GM23338 (cell line): ENCODE data around the gene SPTB.

Experiments used
- CREB1 ChIP-seq: fragments of 250-450 bp; sonication (Bioruptor Pico); IDR thresholded peaks from 2 replicates; pipeline ENCODE4 v1.5.0; 2020; ENCODE audit warnings: low read depth, mild to moderate bottlenecking, moderate library complexity
- CTCF ChIP-seq, 2 experiments: fragments of 200-600 bp in 1 of 2; sonication (generic) in 1 of 2; conservative IDR thresholded peaks; 2 replicates each; pipeline versions ENCODE4 v1.5.1 to v1.6.1; 2016 to 2017; ENCODE audit warnings: antibody characterized with exemption in 2 of 2, low read depth in 2 of 2, mild to moderate bottlenecking in 2 of 2, moderate library complexity in 1 of 2
- ETS1 ChIP-seq: IDR thresholded peaks from 2 replicates; pipeline ENCODE4 v1.6.1; 2016; ENCODE audit warnings: antibody characterized with exemption
- EZH2 ChIP-seq: fragments of 200-600 bp; sonication (generic); IDR thresholded peaks from one replicate; pipeline ENCODE4 v1.8.0; 2017; ENCODE audit warnings: antibody characterized with exemption, mild to moderate bottlenecking, low read depth; ENCODE audit not compliant: unreplicated experiment
- EZH2phosphoT487 ChIP-seq: fragments of 200-600 bp; sonication (generic); IDR thresholded peaks from one replicate; pipeline ENCODE4 v1.8.1; 2018; ENCODE audit warnings: antibody characterized with exemption; ENCODE audit not compliant: unreplicated experiment
- JUNB ChIP-seq: IDR thresholded peaks from one replicate; pipeline ENCODE4 v1.6.1; 2016; ENCODE audit warnings: antibody characterized with exemption; ENCODE audit not compliant: unreplicated experiment
- NANOG ChIP-seq: IDR thresholded peaks from 2 replicates; pipeline ENCODE4 v1.6.1; 2016; ENCODE audit warnings: antibody characterized with exemption, borderline replicate concordance
- POLR2AphosphoS5 ChIP-seq: IDR thresholded peaks from 2 replicates; pipeline ENCODE4 v1.6.1; 2016; ENCODE audit warnings: antibody characterized with exemption, low read depth
- REST ChIP-seq: IDR thresholded peaks from one replicate; pipeline ENCODE4 v1.6.1; 2018; ENCODE audit warnings: antibody characterized with exemption; ENCODE audit not compliant: unreplicated experiment
- STAT1 ChIP-seq: IDR thresholded peaks from one replicate; pipeline ENCODE4 v1.6.1; 2016; ENCODE audit warnings: antibody characterized with exemption; ENCODE audit not compliant: unreplicated experiment
- ZNF114 ChIP-seq: fragments of 250-450 bp; sonication (Bioruptor Pico); IDR thresholded peaks from 2 replicates; pipeline ENCODE4 v1.5.0; 2020; ENCODE audit warnings: mild to moderate bottlenecking, moderate library complexity
- ZNF331 ChIP-seq: fragments of 250-450 bp; sonication (Bioruptor Pico); IDR thresholded peaks from 2 replicates; pipeline ENCODE4 v1.5.0; 2020; ENCODE audit warnings: low read depth, mild to moderate bottlenecking, moderate library complexity

GRCh38 chr14:64704743-64705380, 174.8 kb downstream of the SPTB start:
- no peak for TF ChIP-seq CTCF (conservative IDR thresholded peaks at IDR 0.05; ENCODE audit: low read depth in 2 of 2)
- TF ChIP-seq EZH2phosphoT487: no peak
- no peak for TF ChIP-seq REST
- TF ChIP-seq NANOG: no peak
- no peak for TF ChIP-seq EZH2
- TF ChIP-seq STAT1: no peak
- no peak for TF ChIP-seq ZNF114
- no peak for TF ChIP-seq POLR2AphosphoS5
- TF ChIP-seq CREB1 (CRISPR knock-in tag): no peak
- no peak for TF ChIP-seq JUNB
- TF ChIP-seq ZNF331 (CRISPR knock-in tag): no peak
- TF ChIP-seq ETS1: no peak
